GM19351 (cell line): ENCODE measurements around the gene CS.

Experiments used
- ATAC-seq: cut with Tn5 transposase; IDR thresholded peaks from one replicate; pipeline ENCODE4 v1.9.1; 2021; ENCODE audit warnings: mild to moderate bottlenecking, moderate library complexity; ENCODE audit not compliant: unreplicated experiment

The CS gene

DNA sequence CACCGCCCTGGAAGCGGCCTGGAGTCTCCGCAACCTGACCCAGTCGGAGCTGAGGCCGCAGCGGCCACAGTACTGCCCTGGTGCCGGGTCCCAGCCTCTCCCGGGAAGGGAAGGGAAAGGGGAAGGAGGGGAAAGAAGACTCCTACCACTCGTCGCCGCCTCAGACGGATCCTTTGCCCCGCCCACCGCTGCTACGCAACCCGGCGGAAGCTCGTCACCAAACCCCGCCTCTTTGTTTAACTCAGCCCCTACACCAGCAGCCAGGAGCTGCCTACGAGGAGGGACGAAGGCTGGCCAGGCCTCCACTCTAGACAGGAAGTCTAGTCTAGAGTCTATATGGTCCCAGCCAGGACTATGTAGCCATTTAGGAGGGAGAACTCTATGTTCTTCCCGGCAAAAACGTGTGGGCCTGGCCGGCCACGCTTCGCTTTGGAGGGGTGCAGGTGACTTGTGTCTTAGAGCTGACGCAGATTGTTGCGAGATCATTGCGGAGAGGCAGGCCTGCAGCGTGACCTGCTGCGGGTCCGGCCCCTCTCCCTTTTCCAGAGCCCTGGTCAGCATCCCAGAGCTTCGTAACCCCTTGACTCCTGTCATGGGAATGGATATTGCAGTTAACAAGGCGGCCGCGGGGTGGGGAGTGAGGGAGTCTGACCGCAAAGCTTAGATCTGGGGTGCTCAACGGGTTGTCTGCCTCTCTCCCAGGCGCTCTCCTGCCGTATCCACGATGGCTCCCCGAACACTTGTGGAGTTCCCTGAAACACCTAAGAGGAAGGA, 78.2 kb downstream of the CS start, which contains the start of gene RNF41:
Gene RNF41, minus strand, starts transcription at position 166 of the 774 bp plus-strand sequence. CDS start 7,875 bp downstream, outside the sequence.
- ATAC-seq, result peak; percentile 86
